ENCODE data around the gene KRT25.

DNA sequence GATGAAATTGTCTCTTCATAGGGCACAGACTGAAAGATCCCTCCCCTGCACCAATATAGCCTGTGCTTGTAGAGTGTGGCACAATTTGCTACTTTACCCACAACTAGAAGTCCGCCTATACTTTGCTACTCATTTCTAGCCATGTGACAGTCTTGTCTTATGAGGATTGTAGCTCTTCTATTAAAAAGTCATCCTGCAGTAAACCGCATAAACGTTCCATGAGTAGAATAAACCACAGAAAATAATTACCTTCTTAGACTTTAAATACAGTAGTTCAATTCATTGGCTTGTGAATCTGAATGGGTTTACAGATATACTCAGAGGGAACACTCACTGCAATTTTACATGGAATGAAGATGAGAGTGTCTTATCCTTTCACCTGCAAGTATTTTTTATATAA lies 22.8 kb upstream of the KRT25 start:
- TF ChIP-seq, protein P1, sequence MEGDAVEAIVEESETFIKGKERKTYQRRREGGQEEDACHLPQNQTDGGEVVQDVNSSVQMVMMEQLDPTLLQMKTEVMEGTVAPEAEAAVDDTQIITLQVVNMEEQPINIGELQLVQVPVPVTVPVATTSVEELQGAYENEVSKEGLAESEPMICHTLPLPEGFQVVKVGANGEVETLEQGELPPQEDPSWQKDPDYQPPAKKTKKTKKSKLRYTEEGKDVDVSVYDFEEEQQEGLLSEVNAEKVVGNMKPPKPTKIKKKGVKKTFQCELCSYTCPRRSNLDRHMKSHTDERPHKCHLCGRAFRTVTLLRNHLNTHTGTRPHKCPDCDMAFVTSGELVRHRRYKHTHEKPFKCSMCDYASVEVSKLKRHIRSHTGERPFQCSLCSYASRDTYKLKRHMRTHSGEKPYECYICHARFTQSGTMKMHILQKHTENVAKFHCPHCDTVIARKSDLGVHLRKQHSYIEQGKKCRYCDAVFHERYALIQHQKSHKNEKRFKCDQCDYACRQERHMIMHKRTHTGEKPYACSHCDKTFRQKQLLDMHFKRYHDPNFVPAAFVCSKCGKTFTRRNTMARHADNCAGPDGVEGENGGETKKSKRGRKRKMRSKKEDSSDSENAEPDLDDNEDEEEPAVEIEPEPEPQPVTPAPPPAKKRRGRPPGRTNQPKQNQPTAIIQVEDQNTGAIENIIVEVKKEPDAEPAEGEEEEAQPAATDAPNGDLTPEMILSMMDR (IDR thresholded peaks at IDR 0.05): no peak
- no peak for TF ChIP-seq POLR2A (IDR thresholded peaks at IDR 0.05)
